GM18526 (cell line): ENCODE measurements around the gene EMID1.

Experiments
- POLR2A ChIP-seq: IDR thresholded peaks from 3 replicates; pipeline ENCODE4 v1.6.1; 2011; ENCODE audit not compliant: insufficient read length; ENCODE audit errors: extremely low read depth

Gene EMID1

DNA sequence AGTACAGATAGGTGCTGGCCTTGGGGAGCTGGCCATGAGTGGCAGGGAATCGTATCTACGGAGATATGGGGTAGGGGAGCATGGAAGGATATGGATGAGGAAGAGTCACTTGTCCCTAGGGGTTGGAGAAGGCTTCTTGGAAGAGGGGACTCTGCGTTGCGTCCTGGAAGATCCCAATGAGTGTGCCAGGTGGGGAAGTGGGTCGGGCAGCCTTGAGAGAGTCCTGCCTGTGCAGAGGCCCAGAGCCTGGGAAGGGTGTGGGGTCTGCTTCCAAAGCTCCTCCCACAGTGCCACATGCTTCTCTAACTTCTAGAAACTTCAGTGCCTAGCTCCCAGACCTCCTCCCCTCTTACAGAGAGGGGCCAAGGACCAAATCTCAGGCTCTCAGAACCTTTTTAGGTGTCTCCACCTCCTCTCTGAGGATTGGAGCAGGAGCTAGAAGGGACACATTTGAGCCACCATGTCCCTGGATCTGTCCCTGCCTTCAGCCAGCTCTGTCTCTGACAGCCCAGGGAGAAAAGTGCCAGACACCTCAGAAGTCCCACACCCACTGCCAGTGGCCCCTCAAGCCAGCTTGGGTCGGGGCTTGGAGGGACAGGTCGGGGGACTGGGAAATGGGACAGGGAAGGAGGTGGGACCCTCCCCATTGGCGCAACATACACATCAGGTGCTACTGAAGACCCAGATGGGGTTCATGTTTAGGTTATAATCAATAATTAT is 51.1 kb downstream of the EMID1 start:
- no peak for TF ChIP-seq POLR2A

DNA sequence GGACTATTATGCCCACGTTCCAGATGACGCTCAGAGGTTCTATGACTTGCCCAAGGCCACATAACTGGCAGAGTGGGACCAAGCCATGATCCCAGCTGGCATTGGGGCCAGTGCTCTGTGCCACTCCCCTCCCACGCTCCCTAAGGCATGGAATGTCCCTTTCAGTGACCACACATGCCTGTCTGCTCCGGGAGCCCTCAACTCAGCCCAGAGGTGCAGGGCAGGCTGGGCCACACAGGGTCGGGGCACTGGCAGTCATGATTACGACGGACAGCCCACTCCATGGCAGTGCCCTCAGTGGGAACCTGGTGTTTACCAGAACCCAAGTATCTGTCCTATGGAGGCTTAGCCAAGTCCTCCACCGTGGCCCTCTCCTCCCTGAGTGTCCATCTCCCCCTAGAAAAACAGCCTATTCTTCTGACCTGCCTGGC is 52.1 kb downstream of the EMID1 start:
- no peak for TF ChIP-seq POLR2A

DNA sequence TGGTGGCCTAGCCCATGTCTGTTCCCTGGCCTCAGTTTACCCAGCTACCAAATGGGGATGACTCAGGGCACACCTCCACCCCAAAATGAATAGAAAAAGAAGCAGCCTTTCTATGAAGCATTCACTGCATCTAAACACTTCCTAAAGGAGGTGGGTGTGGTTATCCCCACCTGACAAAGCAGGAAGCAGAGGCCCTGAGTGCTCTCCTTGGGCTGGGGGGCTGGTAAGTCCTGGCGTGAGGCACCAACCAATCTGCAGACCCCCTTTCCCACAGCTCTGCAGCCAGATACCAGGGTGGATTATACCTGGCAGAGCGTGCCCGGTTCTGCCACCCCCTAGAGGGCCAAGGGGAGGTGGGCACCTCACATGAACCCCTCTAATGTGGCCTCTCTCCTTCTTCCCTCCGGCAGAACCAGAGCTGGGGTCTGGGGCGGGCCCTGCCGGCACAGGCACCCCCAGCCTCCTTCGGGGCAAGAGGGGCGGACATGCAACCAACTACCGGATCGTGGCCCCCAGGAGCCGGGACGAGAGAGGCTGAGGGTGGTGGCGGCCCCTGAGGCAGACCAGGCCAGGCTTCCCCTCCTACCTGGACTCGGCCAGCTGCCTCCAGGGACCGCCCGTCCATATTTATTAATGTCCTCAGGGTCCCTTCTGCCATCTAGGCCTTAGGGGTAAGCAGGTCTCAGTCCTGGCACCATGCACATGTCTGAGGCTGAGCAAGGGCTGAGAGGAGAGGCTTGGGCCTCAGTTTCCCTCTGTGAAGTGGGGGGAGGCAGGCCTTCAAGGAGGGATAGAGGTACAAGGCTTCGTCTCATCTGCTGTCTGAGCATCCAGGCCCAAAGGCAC is 52.9 kb downstream of the EMID1 start:
- TF ChIP-seq POLR2A, result no peak

DNA sequence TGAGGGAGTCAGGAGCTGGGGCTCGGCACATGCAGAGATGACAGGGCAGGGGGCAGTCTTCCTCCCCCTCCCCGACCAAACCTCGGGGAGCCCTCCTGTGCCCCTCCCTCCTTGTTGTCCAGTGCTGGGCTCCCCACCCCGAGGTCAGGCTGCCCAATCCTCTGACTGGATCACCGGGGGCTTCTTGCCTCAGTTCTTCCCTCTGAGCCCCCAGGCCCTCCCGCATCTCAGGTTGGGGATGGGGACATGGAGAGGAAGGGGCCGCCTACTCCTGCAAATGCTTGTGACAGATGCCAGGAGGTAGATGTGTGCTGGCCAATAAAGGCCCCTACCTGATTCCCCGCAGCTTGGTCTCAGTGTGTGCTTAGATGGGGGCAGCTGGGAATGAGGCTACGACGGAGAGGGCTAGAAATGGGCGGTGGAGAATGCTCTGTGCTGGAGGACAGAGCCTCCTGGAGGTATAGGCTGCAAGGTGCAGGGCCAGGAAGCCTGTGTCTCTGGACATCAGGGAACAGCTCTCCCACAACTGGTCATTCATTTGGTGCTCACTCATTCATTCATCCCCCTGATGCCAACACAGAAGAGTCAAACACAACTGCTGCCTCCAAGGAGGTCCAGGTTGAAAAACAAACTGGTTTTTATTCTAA is 53.7 kb downstream of the EMID1 start:
- TF ChIP-seq POLR2A, result no peak

DNA sequence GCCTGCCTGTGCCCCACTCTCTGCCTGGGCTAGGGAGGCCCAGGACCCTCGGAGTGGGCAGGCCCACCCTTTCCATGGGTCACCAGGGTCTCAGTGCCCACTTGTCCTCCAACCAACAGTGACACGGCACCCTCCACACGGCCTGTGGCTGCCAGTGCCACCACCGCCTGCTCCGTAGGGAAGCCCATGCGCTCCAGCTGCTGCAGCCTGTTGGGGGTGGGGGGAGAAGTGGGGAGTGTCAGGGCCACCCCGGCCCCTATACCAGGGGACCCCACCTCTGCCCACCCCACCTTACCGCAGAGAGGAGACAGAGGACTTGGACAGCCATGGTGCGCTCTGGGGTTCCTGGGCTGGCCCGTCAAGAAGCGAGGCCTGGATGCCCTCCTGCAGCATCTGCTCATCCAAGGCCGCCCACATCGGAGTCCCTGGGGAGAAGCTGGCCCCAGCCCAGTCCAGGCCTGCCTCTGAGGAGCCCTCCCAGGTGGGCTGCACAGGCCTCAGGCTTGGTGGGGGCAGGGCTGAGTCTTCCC is 54.4 kb downstream of the EMID1 start:
- no peak for TF ChIP-seq POLR2A

DNA sequence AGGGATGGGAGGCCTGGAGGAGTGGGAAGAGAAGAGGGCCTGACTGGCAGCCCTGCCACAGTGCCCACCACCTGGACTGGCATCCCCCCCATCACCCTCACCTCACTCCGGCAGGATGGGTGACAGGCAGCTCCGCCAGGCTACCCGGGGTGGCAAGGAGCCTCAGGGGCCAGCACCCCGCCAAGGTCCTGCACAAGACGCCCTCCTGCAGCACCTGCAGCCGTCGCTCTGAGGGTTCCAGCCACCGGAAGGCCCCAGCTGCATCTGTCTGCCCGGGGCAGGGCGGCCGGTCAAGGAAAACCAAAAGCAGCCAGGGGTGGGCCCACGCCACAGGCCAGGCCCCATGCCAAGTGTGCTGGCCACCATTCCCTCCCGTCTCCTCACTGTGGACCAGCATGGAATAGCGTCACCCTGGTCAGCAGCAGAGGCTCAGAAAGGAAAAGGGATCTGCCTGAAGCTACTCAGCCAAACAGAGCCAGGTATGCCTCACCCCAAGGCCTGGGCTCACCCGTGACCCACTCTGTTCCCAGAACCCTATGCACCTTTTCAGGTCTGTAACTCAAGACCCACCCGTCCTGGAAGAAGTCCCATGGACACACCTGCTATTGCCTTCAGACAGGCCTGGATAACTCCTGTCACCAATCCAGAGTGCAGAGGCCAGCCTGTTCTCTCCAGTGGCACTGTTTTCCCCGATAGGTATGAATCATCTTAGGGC is 55.1 kb downstream of the EMID1 start:
- no peak for TF ChIP-seq POLR2A

DNA sequence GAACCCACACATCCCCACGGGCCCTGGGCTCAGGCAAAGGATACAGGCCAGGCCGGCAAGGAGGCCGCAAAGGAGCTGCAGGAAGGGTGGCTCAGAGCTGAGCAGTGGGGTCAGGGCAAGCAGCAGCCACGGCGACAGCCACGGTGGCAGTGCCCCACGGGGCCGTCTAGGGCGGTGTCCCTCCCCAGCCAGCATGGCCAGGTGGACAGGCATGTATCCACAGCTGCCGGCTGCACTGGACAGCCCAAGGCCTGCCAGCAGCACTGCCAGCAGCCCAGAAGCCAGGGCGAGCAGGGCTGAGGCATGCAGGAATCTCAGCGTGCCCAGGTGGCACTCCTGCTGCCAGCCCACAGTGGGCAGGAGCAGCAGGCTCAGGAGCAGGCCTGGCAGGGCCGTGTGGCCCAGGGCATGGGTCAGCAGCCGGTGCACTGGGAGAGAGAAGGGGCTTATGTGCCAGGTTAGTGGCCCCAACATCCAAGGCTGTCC is 58.1 kb downstream of the EMID1 start:
- TF ChIP-seq POLR2A, result no peak

DNA sequence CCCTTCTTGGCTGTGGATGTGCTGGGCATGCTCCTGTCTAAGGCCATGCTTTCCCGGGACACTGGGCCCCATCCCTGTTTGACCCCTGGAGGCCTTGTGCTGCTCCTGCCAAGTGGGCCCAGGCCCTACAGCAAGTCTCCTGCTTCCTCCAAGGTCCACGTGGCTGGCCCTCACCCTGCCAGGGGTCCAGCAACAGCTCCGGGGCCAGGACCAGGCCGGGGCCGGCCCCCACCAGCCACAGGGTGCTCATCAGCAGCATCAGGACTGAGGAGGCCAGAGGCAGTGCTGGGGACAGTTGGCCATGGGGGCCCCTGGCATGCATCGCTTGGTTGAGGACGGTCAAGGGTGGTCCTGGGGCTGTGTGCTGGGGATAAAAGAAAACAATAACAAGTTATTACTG is 59.6 kb downstream of the EMID1 start:
- TF ChIP-seq POLR2A, result no peak

DNA sequence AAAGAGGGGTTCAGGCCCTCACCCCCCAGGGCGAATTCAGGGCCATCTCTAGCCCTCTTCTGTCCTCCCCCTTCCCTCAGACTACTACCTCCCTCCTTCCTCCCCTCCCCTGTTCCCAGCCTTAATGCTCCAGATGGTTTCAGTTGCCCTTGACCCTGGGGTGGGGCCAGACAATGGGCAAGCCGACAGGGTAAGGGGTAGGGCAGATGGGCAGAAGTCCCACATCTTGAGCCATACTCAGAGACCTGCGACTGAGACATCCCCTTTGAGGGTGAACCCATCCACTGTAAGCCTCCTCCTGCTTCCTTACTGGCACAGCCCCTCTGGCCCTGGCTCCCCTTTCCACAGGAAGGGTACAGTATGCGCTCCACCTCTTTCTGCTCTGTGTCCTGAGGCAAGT is 60.2 kb downstream of the EMID1 start:
- no peak for TF ChIP-seq POLR2A

DNA sequence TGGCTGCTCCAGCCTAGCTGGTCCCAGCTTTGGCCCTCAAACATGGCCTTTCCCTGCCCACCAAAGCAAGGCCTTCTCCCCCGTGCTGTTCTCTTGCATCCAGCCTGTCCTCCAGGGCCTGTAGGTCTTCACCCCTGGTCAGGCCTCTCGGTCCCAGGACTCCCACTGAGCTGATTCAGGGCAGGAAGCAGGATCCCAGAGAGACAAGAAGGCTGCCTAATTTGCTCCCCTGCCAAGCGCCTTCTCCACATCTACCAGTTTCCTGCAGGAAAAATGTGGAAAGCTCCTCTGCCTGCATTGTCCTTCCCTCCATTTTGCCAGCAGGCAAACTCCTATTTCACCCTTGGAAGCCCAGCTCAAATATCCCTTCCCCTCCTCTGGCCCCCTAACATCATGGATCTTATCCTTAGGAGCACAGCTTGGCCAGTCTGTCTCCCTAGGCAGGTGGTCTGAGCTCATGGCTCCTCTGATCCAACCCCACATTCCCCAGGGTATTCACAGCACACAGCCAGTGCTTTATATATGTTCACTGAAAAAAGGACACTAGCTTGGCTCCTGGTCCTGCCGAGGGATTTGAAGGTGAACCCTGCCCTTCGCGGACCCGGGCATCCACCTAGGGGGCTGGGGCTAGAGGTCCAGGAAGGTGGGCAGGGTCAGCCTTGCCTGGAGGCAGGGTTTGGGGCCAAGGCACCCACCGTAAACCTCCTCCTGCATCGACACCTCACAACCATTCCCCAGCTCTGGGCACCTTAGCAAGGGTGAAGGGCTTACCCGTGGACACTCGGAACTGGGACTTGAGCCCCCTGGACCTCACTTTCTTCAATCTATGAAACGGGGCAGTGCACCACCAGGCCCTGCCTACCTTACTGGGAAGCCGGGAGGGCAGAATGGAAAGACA is 61.1 kb downstream of the EMID1 start:
- no peak for TF ChIP-seq POLR2A

DNA sequence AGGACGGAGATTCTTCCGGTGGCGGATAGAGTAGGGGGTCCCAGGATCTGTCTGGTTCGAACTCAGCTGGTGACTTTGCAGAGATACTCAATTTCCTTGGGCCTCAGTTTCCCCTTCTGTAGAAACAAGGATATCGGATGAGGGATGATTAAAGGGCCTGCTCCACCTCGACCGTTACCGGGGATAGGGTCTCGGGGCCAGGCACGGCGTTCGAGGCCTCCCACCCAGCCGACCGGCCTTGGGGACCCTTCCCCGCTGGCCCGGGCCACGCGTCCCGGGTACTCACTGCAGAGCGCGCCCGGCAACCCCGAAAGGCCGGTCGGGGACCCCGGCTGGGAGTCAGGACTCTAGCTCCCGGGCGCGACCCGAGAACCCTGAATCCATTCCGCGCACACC is 61.8 kb downstream of the EMID1 start:
- TF ChIP-seq POLR2A, result peak; percentile 7

DNA sequence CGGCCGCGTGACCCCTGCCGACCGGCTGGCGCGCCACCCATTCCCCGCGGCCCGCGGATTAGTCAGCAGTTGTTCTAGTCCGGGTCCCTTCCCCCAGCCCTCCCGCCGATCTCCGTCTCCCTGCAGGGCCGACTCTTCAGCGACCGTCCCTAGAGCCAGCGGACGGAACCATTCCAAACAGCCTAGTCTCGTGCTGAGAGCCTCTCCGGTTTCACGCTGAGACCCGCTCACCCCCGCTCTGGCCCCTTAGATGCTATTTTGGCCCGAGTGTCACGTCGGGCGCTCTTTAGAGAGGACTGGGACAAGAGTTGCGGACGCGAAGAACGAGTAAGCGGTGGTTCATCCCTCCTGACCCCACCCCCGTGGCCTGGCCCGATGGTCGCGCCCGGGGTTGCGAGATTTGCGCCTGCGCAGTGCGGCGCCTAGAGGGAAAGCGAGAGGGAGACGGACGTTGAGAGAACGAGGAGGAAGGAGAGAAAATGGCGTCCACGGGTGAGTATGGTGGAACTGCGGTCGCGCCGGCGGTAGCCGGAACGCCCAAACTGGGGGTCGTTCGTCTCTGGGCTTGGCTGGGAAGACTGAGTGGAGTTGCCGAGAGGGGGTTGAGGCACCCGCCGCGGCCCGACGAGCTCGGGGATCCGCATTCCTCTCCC is 62.3 kb downstream of the EMID1 start, which contains the start of the genes EWSR1 and RHBDD3:
Gene EWSR1 (plus strand): TSS at position 411 of the 653 bp plus-strand sequence. CDS start 69 bp downstream, at position 480.
Gene RHBDD3 (minus strand): TSS at position 124 of the 653 bp plus-strand sequence. CDS start 2,355 bp downstream, outside the sequence.
- peak; percentile 62 for TF ChIP-seq POLR2A

DNA sequence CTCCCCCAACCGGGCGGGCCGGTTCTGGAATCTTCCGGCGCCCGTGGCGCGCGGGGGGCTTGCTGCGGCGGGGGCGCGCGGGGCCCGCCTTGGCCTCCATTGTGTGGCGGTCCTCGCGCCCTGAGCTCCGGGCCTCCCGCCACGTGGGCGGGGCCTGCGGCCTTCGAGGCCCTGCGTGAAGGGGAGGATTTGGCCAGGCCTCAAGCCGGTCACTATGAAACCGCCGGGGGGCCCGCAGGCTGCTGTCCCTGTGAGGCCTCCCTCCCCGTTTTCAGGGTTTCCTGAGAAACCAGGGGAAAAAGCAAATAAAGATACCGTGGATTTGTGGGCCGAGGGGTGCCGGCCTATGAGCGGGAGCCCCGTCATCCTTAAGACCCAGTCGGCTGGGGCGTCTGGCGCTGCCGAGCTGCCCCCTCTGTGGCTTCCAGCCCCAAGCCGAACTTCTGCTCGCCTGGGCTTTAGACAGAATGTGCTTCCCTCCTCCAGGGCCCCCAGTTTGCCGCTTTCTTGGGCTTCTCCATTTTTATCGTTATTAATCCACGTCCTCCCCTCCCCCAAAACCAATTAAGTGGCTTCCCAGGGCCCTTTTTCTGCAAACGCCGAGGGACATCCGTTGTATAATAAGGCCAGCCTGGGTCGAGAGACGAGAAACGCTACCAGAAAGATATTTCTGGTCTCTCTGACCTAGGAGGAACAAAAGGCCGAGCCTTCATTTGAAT is 63.0 kb downstream of the EMID1 start:
- no peak for TF ChIP-seq POLR2A

DNA sequence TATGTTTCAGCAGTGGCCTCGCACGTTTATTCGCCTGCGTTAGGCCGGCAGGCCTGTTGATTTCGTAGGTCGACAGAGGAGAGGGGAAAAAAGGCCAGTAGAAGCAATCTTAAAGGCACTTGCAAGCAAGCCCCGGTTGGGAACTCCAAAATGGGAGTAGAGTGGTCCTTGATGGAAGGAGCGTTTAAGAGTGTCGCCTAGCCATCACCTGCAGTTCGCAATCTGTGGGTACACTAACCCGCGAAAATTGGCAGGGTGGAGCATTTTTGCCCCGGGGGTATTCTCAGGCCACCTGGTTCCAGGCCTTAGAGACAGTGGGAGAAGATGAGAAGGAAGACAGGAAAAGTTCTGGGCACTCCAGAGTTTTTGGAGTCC is 63.5 kb downstream of the EMID1 start:
- TF ChIP-seq POLR2A, result no peak
